Stimulated activated effector memory CD8-positive, alpha-beta T cell treated with anti-CD3 and anti-CD28 coated beads, Interleukin-12 subunit alpha, Interleukin-12 subunit beta, amount 100 ng/mL, for 72 hours (primary cell): Measurements from ENCODE around the gene PREX1.

Experiments used
- ATAC-seq: fragments of 150-1000 bp; cut with Tn5 transposase; 2 replicates; pipeline ENCODE4 v1.10.0; 2021
- DNase-seq, 2 donors: peaks; one replicate each; pipeline ENCODE4 v3.0.0; 2021 to 2022; ENCODE audit warnings: low spot score in 2 of 2
- H3K27ac Mint-ChIP-seq: one replicate; pipeline ENCODE4 v1.8.0; 2022; ENCODE audit warnings: mild to moderate bottlenecking, mixed read lengths
- H3K36me3 Mint-ChIP-seq: one replicate; pipeline ENCODE4 v1.8.0; 2022; ENCODE audit warnings: mild to moderate bottlenecking, mixed read lengths
- H3K4me1 Mint-ChIP-seq: one replicate; pipeline ENCODE4 v1.8.0; 2022; ENCODE audit warnings: mixed read lengths
- H3K4me3 Mint-ChIP-seq: one replicate; pipeline ENCODE4 v1.8.0; 2022; ENCODE audit warnings: mild to moderate bottlenecking, mixed read lengths
- H3K9me3 Mint-ChIP-seq: one replicate; pipeline ENCODE4 v1.8.0; 2022; ENCODE audit warnings: mixed read lengths

PREX1 gene

DNA sequence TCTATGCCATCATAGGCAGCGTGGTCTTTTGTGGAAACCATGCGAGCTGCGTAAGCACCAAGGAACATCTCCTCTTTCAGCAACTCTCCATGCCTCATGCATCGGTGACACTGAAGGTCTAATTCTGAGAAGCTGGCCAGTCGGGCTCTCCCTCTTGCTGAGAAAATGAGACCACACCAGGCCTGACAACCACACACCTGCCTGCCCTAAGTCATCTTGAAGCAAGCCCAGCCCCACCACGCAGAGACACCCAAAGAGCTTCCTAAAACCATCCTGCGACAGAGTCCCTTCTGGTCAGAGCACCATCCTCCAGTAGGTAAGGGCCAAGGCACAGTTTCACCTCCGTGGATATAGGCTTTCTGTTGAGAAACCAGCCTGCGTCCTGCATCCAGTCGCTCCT is 26.6 kb downstream of the PREX1 start:
- no peak for DNase-seq
- peak; percentile 60 for ATAC-seq
- Mint-ChIP-seq H3K4me1 (peaks cover 88% of the 10 kb centered on the region), H3K27ac (peak overlapping the region; percentile 79), H3K9me3 (no peaks in the 10 kb centered on the region), H3K36me3 (peaks cover 11% of the 10 kb centered on the region), H3K4me3 (peak overlapping the region; percentile 7)

DNA sequence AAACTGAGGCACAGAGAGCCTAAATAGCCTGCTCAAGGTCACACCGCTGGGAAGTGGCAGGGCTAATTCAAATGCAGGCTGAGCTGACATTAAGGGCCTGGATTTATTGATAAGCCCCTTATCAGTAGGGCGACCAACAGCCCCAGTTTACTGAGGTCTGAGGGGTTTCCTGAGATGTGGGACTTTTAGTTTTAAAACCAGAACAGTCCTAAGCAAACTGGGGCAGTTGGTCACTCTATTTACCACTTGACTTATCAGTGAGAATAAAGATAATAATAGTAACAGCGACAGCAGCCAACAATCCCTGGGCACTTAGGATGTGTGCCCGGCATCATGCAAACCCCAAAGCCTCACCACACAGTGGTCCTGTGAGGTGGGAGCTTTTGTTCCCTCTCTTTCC is 27.6 kb downstream of the PREX1 start:
- Mint-ChIP-seq H3K36me3 (peaks cover 11% of the 10 kb centered on the region), H3K4me3 (no peak overlapping the region), H3K4me1 (peaks cover 87% of the 10 kb centered on the region), H3K9me3 (no peaks in the 10 kb centered on the region), H3K27ac (peak overlapping the region; percentile 69)
- no peak for ATAC-seq
- DNase-seq, result no peak

DNA sequence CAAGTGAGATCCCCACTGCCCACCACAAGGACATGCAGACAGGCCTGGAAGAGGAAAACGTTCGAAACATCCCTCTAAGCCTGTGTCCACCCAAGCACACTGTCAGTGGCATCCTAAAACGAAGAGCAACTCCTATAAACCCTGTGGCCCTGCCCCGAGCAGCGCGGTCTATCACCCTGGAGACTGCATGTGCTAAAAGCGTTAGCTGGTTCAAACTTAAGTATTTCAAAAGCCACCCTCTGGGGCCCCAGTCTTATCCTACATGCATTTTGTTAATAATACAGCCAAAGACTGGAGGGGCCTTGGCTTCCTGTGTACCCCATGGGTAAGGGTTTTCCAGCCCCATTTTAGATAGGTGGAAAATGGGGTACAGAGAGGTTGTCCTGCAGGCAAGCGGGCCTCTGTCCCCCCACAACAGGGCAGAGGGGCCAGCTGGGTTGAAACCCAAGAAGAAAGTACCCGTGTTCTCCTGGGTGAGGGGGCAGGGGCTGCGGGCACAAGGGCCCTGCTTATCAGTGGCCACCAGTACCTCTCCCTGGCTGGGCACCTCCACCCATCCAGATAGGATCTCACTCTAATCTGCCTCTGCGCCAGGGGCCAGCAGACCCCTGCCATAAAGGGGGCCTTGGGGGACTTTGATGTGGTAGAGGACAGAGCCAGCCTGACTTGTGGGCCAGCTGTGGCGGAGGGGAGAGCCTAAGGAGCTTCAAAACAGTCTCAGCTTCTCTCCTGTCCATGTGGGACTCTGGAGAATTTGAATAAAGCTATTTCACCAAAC is 28.3 kb downstream of the PREX1 start:
- H3K9me3 Mint-ChIP-seq, result no peaks in the 10 kb centered on the region
- no peak for DNase-seq
- H3K4me3 Mint-ChIP-seq, result no peak overlapping the region
- peaks cover 7% of the 10 kb centered on the region for H3K36me3 Mint-ChIP-seq
- ATAC-seq, result no peak
- H3K27ac Mint-ChIP-seq, result peak overlapping the region; percentile 69
- peaks cover 86% of the 10 kb centered on the region for H3K4me1 Mint-ChIP-seq

DNA sequence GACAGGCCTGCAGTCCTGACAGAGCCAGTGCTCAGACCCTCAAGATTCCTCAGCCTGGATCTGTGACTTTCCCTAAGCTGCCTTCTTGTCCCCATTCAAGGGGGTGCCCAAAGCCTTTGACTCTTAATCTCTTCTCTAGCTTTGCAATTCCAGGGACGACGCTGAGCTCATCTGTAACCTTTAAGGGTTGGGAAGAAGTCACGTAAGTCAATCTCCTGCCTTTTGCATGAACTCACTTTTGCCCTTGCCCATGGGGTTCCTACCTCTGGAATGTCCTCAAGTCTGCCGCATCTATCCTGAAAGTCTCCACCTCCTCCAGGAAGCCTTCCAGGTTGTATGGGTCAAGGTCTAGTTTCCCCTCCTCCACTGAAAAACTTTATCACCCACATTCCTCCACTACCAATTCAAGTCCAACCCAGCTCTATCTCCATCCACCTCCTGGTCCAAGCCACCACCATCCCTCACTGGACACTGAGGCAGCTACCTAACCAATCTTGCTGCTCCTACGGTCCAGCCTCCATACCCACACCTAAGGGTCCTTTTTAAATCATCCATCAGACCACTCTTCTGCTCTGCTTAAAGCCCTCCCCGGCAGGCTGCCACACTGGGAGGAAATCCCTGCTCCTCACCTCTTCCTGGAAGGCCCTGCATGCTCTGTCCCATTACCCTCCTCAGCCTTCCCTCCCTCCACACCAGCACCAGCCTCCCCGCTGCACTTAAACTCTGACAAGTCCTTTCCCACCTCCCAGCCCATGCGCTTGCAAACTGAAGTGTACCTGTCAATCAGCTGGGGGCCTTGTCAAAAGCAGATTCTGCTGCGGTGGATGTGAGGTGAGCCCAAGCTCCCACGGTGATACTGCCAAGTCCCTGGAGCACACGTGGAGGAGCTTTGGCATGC is 29.7 kb downstream of the PREX1 start:
- no peak for ATAC-seq
- H3K36me3 Mint-ChIP-seq, result no peaks in the 10 kb centered on the region
- H3K4me3 Mint-ChIP-seq, result no peak overlapping the region
- H3K4me1 Mint-ChIP-seq, result peaks cover 80% of the 10 kb centered on the region
- no peak for DNase-seq
- H3K27ac Mint-ChIP-seq, result peak overlapping the region; percentile 69
- H3K9me3 Mint-ChIP-seq, result no peaks in the 10 kb centered on the region

DNA sequence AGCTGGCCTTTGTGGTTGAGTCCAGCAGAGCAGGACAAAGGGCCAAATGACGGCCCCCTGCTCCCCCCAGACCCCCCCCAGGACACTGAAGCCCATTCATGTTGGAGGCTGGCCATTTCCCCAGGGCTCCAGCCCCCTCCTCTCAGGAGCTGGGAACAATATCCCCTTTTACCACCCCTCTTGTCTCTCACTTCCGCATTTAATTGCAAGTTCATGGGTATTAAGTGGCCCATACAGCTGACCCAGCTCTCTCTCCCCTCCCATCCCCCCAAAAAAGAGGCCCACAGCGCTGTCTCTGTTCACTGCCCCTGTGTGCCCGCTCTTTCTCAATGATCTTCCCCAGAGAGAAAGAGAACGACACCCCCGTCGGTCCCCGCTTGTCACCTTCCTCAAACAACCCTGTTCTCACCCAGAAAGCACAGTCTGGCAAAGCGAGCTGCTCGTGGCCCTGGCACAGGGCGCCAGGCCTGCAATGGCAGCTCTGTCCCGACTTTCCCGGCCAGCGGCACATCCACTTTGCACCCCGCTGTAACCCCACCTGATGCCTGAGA is 30.4 kb downstream of the PREX1 start:
- ATAC-seq (no peak), DNase-seq (no peak)
- no peaks in the 10 kb centered on the region for H3K9me3 Mint-ChIP-seq
- peaks cover 73% of the 10 kb centered on the region for H3K4me1 Mint-ChIP-seq
- no peak overlapping the region for H3K4me3 Mint-ChIP-seq
- peak overlapping the region; percentile 55 for H3K27ac Mint-ChIP-seq
- no peaks in the 10 kb centered on the region for H3K36me3 Mint-ChIP-seq

DNA sequence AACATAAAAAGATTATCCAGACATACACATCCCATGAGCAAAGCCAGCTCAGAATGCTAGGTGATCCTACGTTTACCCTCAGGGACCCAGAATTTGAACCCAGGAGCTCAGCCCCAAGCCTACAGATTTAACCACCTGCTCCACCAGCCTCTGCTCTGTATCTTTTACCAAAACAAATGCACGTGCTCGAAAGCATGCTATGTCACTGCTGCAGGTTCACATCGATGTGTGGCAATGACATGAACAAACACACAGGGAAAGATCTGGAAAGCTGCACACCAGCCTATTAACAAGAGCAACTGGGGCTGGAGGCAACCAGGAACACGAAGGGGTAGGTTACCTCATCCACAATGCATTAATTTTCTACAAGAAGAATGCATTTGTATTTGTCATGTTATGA is 32.1 kb downstream of the PREX1 start:
- DNase-seq, result no peak
- no peak overlapping the region for H3K4me3 Mint-ChIP-seq

DNA sequence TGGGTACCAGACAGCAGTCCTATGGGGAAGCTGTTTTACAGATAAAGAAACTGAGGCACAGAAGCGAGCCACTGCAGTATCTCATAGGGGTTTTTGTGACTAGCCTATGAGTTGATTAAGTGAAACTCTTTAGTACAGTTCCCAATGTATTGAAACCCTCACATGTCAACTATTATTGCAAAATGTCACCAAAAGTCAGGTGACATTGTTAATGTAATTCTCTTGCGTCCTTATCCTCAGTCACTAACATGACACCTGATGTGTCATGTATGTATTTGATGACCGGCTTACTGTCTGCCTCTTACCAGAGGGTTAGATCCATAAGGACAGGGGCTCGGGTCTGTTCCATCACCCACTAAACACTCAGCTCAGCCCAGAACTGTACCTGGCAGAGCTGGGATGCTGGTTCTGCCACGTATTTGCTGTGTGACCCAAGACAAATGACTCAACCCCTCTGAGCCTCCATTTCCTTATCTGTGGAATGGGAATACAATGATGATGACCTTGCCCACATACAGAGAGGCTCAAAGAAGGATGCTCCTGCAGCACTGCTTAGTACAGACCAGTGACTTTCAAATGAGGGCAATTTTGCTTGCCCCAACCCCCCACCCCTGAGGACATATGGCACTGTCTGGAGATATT is 32.9 kb downstream of the PREX1 start:
- Mint-ChIP-seq H3K9me3 (no peaks in the 10 kb centered on the region), H3K4me1 (peaks cover 50% of the 10 kb centered on the region), H3K27ac (peak overlapping the region; percentile 78), H3K36me3 (peaks cover 10% of the 10 kb centered on the region), H3K4me3 (no peak overlapping the region)
- no peak for ATAC-seq
- no peak for DNase-seq

More for the DNA sequence above, 32.1 kb downstream of the PREX1 start:
- Mint-ChIP-seq H3K27ac (peak overlapping the region; percentile 78), H3K4me1 (peaks cover 57% of the 10 kb centered on the region), H3K9me3 (no peaks in the 10 kb centered on the region), H3K36me3 (peaks cover 2% of the 10 kb centered on the region)
- ATAC-seq, result no peak

DNA sequence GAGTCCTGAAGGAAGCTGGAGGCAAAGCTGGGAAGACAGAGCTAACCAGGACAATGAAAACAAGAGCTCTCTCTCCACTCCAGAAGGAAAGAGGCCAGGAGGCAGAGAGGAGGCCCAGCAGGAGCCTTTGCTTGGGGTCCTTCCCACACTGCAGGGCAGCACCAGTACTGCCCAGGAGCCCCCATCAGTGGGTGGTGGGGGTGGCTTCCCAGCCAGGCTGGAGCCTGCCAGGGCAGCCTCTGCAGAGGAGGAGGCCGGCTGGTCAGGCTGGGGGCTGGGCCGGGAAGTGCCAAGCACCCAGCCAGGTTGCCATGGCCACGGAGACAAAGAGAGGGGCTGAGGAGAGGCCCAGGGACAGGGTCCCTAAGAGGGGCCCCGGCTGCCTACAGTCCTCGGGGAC is 33.4 kb downstream of the PREX1 start:
- no peak overlapping the region for H3K4me3 Mint-ChIP-seq

DNA sequence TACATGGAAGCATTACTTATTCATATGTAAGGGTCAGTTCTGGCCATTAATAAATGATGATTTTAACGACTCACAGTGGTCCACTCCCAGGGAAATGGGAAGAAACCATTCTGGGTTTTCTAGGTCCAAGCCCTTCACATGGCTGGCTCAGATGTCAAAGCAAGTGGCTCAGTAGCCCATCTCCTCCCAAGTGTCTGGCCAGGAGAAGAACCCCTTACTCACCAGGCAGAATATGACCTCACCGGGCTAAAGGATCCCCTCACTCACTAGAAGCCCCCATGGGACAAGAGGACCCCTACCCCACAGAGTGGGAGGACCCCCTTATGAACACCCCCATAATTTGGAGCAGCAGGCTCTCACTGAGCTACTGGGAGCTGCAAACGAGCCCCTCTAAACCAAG is 34.0 kb downstream of the PREX1 start:
- ATAC-seq, result no peak
- Mint-ChIP-seq H3K36me3 (peaks cover 21% of the 10 kb centered on the region), H3K4me1 (peaks cover 39% of the 10 kb centered on the region), H3K9me3 (no peaks in the 10 kb centered on the region), H3K4me3 (no peak overlapping the region), H3K27ac (peak overlapping the region; percentile 60)
- no peak for DNase-seq

More for the DNA sequence above, 33.4 kb downstream of the PREX1 start:
- Mint-ChIP-seq H3K27ac (peak overlapping the region; percentile 60), H3K9me3 (no peaks in the 10 kb centered on the region), H3K4me1 (peaks cover 44% of the 10 kb centered on the region), H3K36me3 (peaks cover 15% of the 10 kb centered on the region)
- DNase-seq (no peak), ATAC-seq (no peak)

DNA sequence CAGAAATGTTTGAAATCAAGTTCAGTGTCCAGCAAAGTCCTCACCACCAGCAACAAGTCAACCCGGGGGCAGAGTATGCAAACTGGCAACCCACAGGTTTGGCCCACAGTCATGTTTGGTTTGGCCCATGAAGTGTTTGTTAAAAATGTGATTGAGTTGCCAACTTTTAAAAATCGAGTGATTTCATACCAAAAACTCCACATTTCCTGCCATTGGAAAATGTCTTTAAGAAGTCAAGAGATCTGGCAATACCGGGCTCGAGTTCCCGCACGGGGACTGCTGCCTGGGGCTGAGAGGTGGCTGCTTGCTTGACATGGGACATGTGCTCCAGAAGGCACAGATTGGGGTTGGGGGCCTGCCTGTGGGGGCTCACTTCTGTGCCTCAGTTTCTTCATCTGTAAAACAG is 36.1 kb downstream of the PREX1 start:
- Mint-ChIP-seq H3K4me3 (no peak overlapping the region), H3K9me3 (no peaks in the 10 kb centered on the region), H3K27ac (no peak overlapping the region)

DNA sequence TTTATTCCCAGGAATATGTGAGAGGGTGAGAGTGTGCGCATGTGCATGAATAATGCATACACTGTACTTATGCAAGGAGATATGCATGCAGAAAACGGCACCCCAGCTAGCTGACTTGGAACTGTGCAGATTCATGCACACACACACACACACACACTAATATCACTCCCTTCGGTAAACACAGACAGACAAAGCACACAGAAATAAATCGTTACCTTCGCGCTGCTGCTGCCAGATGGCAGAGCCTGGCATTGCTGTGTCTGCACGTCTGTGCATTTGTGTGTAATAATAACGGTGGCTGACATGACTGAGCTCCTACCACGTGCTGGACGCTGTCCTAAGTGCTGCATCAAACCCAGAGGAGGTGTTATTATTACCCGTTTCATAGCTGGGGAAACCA is 36.8 kb downstream of the PREX1 start:
- H3K9me3 Mint-ChIP-seq, result no peaks in the 10 kb centered on the region
- peak overlapping the region; percentile 53 for H3K4me3 Mint-ChIP-seq
- no peak for DNase-seq
- H3K4me1 Mint-ChIP-seq, result peaks cover 21% of the 10 kb centered on the region
- H3K27ac Mint-ChIP-seq, result peak overlapping the region; percentile 93
- peaks cover 47% of the 10 kb centered on the region for H3K36me3 Mint-ChIP-seq
- peak; percentile 2 for ATAC-seq

More for the DNA sequence above, 36.1 kb downstream of the PREX1 start:
- peaks cover 22% of the 10 kb centered on the region for H3K4me1 Mint-ChIP-seq
- H3K36me3 Mint-ChIP-seq, result peaks cover 42% of the 10 kb centered on the region
- no peak for ATAC-seq
- DNase-seq, result no peak

DNA sequence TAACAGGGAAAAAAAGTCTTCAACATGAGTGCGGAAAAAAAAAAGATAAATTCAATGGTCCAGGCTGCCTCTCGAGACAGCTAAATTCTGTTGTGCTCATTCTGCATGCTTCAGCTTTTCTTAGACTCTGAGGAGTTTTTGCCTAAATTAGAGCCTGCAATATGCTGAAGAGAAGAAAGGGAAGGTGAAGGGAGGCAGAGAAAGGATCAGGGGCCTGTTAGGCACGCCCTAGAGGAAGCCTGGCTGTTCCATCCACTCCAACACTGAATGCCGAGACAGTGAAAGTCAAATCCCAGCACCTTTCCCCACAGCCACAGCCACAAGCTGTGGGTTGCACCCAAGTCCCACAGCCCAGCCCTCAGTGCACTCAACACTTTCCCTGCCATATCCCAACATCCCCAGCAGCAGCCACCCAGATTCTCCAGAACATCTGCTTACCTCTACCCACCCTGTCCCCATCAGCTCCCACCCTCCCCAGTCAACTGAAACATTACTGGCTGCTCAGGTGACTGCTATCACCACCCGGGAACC is 37.3 kb downstream of the PREX1 start:
- H3K27ac Mint-ChIP-seq, result peak overlapping the region; percentile 93
- peaks cover 52% of the 10 kb centered on the region for H3K36me3 Mint-ChIP-seq
- H3K4me3 Mint-ChIP-seq, result peak overlapping the region; percentile 53

DNA sequence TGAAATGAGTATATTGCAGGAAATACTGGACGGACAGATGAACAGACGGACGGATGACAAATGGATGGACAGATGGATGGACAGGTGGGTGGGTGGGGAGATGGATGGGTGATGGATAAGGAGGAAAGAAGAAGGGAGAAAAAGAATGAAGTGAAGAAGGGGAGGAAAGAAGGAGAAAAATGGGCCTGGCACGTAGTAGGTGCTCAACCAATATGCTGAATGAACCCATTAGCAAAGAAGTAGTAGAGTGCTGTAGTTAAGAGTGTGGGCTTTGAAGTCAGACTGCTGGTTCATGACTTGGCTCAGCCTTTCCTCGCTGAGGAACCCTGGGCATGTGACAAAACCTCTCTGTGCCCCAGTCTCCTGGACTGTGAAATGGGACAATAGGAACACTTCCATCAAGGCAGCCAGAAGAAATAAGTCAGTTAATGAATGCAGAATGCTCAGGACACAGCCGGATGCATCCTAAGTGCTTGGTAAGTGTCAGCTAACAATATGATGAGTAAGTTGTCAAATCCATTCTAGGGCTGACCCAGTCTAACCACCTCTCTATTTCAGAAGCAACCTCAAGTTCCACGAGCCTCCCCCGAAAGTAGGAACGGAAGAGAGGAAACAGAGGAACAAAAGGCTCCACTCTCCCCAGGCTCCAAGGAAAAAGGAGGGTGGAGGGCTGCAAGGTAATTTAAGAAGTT is 37.9 kb downstream of the PREX1 start:
- H3K9me3 Mint-ChIP-seq, result no peaks in the 10 kb centered on the region
- DNase-seq (no peak), ATAC-seq (peak; percentile 33)
- peaks cover 10% of the 10 kb centered on the region for H3K4me1 Mint-ChIP-seq
- peak overlapping the region; percentile 53 for H3K4me3 Mint-ChIP-seq
- peak overlapping the region; percentile 93 for H3K27ac Mint-ChIP-seq
- H3K36me3 Mint-ChIP-seq, result peaks cover 57% of the 10 kb centered on the region

More for the DNA sequence above, 37.3 kb downstream of the PREX1 start:
- no peak for ATAC-seq
- Mint-ChIP-seq H3K9me3 (no peaks in the 10 kb centered on the region), H3K4me1 (peaks cover 16% of the 10 kb centered on the region)
- no peak for DNase-seq

DNA sequence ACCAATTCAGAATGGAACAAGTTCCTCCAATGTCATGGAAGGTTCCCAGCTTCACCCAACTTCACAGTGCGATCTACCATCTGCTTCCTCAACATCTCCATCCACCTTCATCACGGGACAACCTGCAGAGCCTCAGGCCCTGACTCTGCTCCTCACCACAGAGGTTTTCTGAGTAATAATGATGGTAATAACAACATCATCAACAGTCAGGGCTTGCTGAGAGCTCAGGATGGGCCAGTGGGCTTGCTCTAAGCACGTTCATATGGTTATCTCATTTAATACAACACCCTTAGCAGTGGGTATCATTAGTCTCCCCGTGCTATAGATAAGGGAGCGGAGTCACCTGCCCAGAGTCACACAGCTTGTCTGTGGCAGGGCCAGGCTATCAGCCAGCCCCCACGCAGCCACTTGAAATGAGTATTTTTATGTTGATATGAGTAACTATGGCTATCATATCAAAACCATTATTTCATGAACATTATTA is 38.6 kb downstream of the PREX1 start:
- peaks cover 61% of the 10 kb centered on the region for H3K36me3 Mint-ChIP-seq
- peak in 1 of 2 donors; percentile 60 for DNase-seq
- H3K4me1 Mint-ChIP-seq, result peaks cover 5% of the 10 kb centered on the region
- peak; percentile 88 for ATAC-seq
- peak overlapping the region; percentile 93 for H3K27ac Mint-ChIP-seq
- no peaks in the 10 kb centered on the region for H3K9me3 Mint-ChIP-seq
- peak overlapping the region; percentile 53 for H3K4me3 Mint-ChIP-seq
